GM10266 (cell line): ENCODE results near the gene SIL1.
"Not testable (repeated sequence)": the region's sequence is repeated elsewhere in the genome, so short reads cannot be mapped to it uniquely, and the experiment has no call there.

ENCODE experiments used
- DNase-seq: peaks from one replicate; pipeline ENCODE4 v3.0.0; 2012; ENCODE audit errors: extremely low spot score
- TF ChIP-seq, protein P1 (sequence below): IDR thresholded peaks from 2 replicates; pipeline ENCODE4 v1.5.1; 2012; ENCODE audit warnings: mild to moderate bottlenecking, low read depth; ENCODE audit not compliant: control insufficient read depth, insufficient read depth; ENCODE audit errors: missing control alignments

Gene SIL1

DNA sequence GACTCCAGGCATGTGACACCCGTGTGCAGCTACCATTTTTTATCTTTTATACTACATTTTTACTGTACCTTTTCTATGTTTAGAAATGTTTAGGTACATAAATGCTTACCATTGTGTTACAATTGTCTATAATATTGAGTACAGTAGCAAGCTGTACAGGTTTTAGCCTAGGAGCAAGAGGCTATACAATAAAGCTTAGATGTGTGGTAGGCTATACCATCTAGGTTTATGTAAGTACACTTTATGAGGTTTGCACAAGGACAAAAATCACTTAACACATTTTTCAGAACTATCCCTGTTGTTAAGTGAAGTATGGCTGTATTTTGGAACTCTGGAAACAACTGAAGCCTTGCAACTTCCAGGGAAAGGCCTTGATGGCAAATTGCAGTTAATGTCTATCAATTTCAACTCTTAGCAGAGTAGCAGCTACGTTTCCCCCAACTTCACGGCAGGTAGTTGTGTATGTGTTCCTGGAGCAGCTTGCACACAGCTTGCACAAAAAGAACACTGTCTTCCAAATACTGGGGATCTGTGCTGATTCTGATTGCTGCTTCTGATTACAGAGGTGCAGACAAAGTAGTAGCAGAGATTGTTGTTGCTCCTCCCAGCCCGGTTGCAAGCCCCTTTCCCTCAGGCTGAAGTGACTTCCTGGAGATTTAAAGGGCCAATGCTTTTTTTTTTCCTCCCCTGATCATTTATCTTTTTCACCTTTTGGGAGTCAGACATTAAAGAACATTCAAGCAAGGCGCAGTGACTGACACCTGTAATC, 30.0 kb downstream of the SIL1 start:
- no peak for DNase-seq
- TF ChIP-seq, protein P1, sequence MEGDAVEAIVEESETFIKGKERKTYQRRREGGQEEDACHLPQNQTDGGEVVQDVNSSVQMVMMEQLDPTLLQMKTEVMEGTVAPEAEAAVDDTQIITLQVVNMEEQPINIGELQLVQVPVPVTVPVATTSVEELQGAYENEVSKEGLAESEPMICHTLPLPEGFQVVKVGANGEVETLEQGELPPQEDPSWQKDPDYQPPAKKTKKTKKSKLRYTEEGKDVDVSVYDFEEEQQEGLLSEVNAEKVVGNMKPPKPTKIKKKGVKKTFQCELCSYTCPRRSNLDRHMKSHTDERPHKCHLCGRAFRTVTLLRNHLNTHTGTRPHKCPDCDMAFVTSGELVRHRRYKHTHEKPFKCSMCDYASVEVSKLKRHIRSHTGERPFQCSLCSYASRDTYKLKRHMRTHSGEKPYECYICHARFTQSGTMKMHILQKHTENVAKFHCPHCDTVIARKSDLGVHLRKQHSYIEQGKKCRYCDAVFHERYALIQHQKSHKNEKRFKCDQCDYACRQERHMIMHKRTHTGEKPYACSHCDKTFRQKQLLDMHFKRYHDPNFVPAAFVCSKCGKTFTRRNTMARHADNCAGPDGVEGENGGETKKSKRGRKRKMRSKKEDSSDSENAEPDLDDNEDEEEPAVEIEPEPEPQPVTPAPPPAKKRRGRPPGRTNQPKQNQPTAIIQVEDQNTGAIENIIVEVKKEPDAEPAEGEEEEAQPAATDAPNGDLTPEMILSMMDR: no peak

DNA sequence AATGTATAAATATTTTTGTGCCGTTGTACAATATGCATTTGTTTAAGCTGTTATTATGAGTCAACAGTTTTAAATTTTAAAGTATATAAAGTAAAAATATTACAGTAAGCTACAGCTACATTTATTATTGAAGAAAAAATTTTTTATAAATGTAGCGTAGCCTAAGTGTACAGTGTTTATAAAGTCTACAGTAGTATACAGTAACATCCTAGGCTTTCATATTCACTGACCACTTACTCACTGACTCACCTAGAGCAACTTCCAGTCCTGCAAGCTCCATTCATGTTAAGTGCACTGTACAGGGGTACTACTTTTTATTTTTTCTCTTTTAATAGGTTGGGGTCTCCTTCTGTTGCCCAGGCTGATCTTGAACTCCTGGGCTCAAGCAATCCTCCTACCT, 30.6 kb downstream of the SIL1 start:
- DNase-seq: no peak

DNA sequence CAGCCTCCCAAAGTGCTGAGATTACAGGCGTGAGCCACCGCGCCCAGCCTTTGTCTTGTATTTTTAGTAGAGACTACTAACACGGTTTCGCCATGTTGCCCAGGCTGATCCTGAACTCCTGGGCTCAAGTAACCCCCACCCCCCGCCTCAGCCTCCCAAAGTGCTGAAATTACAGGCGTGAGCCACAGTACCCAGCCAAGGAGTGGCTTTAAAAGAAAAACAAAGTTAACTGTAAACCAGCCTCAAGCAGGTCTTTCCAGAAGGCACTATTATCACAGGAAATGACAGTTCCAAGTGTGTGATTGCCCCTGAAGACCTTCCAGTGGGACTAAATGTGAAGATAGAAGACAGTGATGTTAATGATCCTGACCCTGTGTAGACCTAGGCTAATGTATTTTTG, 31.1 kb downstream of the SIL1 start:
- TF ChIP-seq, protein P1: no peak
- no peak for DNase-seq

More for the DNA sequence above, 30.6 kb downstream of the SIL1 start:
- TF ChIP-seq, protein P1: no peak

DNA sequence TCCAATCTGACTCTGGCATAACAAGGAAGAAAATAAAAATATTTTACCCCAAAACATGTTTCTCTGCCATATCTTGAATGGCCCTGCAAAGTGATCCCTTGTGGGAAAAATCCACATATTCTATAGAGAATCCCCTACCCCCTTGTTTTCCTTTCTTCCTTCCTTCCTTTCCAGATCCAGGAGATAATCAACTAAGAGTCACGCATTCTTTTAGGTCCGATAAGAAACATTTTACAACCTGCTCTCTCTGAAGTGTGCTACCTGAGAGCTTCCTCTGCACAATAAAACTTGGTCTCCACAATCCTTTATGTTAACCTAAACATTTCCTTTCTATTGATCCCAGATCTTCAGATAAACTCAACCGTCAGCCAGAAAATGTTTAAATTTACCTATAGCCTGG, 33.3 kb downstream of the SIL1 start:
- not testable (repeated sequence) for DNase-seq

DNA sequence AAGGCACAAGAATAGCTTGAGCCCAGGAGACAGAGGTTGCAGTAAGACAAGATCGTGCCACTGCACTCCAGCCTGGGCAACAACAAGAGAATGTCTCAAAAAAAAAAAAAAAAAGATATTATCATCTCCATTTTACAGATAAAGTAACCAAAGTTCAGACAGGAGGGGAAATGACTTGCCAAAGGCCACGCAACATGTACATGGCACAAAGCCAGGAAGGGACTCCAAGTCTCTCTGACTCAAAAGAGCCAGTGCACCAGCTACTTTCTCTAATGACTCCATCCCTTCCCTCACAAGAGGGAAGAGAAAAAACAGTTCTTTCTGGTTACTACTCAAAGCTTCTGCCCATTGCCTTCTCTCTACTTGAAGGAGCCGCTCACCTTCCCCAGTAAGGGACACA, 34.1 kb downstream of the SIL1 start:
- TF ChIP-seq, protein P1: no peak
- no peak for DNase-seq

DNA sequence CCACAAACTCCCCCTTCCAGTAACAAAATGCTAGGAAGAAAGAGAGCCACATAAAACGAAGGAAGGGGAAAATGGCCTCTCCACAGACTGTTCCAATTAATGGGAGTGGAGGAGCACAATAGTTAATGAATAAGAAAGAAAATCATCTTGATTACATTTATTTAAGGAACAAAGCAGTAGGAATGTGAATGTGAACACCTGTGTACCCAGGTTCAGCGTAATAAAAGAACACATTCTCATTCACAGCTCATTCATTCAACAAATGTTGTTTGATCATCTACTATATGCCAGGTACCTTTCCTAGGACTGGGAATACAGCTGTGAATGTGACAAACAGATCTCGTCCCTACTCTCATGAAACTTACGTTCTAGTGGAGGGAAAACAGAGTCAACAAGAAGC, 35.7 kb downstream of the SIL1 start:
- DNase-seq: no peak
- TF ChIP-seq, protein P1: no peak

DNA sequence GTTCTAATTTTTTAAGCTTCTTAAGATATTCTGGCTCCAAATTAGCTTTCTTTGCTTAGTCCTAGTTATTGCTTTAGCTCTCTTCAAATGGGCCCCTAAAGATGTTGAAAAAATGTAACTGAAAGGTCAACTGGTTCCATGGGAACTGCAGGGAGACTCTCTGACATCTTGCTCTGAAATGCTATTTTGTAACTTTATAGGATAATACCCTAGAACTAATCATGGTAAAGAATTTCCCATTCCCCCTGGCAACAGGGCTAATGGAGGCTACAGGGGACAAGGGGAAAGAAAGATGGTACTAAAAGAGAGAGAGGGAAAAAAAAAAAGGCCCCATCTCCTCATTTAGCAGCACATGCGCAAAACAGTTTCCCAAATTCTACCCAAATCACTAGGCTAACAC, 39.4 kb downstream of the SIL1 start:
- no peak for DNase-seq
- TF ChIP-seq, protein P1: no peak

DNA sequence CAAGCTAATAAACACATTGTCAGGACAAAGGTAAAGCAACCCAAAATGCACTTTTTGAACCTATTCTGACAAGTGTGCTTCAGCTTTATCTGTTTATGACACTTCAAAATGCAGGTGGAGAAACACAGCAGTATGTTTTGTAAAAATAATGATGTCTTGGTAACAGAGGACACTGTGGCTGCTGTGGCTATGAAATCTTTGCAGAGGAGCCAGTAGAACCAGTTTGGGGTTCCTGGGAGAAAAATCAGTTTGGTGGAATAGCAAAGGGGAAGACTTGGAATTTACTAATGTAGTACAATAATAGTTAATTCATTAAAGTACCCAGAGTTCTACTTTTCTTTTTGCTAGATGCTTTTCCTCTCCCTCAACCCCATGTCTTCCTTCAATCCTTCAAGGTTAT, 40.6 kb downstream of the SIL1 start:
- DNase-seq: no peak
- TF ChIP-seq, protein P1: no peak
